ENCODE data around the gene SCPEP1. TPM values are rescaled to one million over a fixed set of nuclear protein-coding genes. Genes with fewer than 3 reads are reported as not detected.

Gene SCPEP1
- total RNA-seq, 1 experiment from 2014 or later = 51.4 TPM

DNA sequence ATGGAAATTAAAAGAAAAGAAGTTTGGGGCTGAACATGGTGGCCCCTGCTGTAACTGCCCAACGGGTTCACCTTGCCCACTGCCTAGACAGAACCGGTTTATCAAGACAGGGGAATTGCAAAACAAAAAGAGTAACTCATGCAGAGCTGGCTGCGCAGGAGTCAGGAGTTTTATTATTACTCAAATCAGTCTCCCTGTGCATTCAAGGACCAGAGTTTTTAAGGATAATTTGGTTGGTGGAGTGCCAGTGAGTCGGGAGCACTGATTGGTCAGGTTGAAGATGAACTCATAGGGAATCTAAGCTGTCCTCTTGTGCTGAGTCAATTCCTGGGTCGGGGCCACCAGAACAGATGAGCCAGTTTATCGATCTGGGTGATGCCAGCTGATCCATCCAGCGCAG lies 4.4 kb upstream of the SCPEP1 start:
- POLR2A ChIA-PET = interaction anchor here (0.7 kb wide), 1 partner anchor 574 kb away, joined by 3 read pairs; no protein-coding TSS in a partner anchor
- Mint-ChIP-seq H3K4me1 (ENCODE audit: insufficient read depth, unreplicated experiment) (peaks cover 6% of the 10 kb centered on the region), H3K27me3 (ENCODE audit: insufficient read depth, unreplicated experiment) (no peaks in the 10 kb centered on the region), H3K27ac (ENCODE audit: low read depth, unreplicated experiment) (no peak overlapping the region), H3K36me3 (ENCODE audit: insufficient read depth, unreplicated experiment) (no peaks in the 10 kb centered on the region), H3K9me3 (ENCODE audit: unreplicated experiment) (no peaks in the 10 kb centered on the region), H3K4me3 (ENCODE audit: unreplicated experiment) (no peak overlapping the region)
- BruUV-seq (replicated peaks) = no TSS peak
- TF ChIP-seq, protein P1, sequence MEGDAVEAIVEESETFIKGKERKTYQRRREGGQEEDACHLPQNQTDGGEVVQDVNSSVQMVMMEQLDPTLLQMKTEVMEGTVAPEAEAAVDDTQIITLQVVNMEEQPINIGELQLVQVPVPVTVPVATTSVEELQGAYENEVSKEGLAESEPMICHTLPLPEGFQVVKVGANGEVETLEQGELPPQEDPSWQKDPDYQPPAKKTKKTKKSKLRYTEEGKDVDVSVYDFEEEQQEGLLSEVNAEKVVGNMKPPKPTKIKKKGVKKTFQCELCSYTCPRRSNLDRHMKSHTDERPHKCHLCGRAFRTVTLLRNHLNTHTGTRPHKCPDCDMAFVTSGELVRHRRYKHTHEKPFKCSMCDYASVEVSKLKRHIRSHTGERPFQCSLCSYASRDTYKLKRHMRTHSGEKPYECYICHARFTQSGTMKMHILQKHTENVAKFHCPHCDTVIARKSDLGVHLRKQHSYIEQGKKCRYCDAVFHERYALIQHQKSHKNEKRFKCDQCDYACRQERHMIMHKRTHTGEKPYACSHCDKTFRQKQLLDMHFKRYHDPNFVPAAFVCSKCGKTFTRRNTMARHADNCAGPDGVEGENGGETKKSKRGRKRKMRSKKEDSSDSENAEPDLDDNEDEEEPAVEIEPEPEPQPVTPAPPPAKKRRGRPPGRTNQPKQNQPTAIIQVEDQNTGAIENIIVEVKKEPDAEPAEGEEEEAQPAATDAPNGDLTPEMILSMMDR (IDR thresholded peaks at IDR 0.05; ENCODE audit: unreplicated experiment) = no peak
- intact Hi-C loops (cut with micrococcal nuclease) = no loop called here
- DNase-seq (ENCODE audit: unreplicated experiment) = peak; percentile 34
- CTCF ChIA-PET = no interaction called here

- intact Hi-C loops (cut with micrococcal nuclease) = no loop called here
- H3K36me3 Mint-ChIP-seq (ENCODE audit: insufficient read depth, unreplicated experiment) = no peaks in the 10 kb centered on the region
- no peaks in the 10 kb centered on the region for H3K9me3 Mint-ChIP-seq (ENCODE audit: unreplicated experiment)
- no peak overlapping the region for H3K4me3 Mint-ChIP-seq (ENCODE audit: unreplicated experiment)
- no peak for DNase-seq (ENCODE audit: unreplicated experiment)
- no peak overlapping the region for H3K27ac Mint-ChIP-seq (ENCODE audit: low read depth, unreplicated experiment)
- no TSS peak for BruUV-seq (replicated peaks)
- TF ChIP-seq, protein P1 (IDR thresholded peaks at IDR 0.05; ENCODE audit: unreplicated experiment) = no peak
- ChIA-PET CTCF (no interaction called here), POLR2A (no interaction called here)
- peaks cover 9% of the 10 kb centered on the region for H3K4me1 Mint-ChIP-seq (ENCODE audit: insufficient read depth, unreplicated experiment)
- no peaks in the 10 kb centered on the region for H3K27me3 Mint-ChIP-seq (ENCODE audit: insufficient read depth, unreplicated experiment)
These were observed 3.9 kb upstream of the SCPEP1 start for GRCh38 chr17:56974055-56974454.

DNA sequence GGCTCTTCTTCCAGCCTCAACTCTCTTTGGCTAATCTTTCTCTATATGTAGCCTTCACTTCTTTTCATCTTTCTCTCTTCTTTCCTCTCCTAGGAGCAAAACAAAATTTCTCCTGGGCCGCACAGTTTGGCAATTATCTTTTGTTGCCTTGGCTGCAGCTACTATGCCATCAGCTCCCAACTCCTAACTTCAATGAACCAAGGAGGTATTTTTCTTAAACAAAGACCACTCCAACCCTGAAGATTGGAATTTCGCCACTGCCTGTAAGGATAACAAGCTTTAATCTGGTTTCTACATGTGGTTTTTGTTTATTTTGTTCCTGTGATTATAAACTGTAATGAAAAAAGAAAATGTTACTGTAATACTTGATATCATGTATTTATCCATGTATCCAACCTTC lies 2.3 kb upstream of the SCPEP1 start:
- no peaks in the 10 kb centered on the region for H3K9me3 Mint-ChIP-seq (ENCODE audit: unreplicated experiment)
- no peak overlapping the region for H3K27ac Mint-ChIP-seq (ENCODE audit: low read depth, unreplicated experiment)
- ChIA-PET CTCF (interaction anchor here (0.6 to 1.2 kb wide), 5 partner anchors 9 to 859 kb away, joined by 3 to 4 read pairs (median 3); no protein-coding TSS in a partner anchor), POLR2A (no interaction called here)
- intact Hi-C loops (cut with micrococcal nuclease) = no loop called here
- DNase-seq (ENCODE audit: unreplicated experiment) = no peak
- TF ChIP-seq, protein P1 (IDR thresholded peaks at IDR 0.05; ENCODE audit: unreplicated experiment) = no peak
- BruUV-seq (replicated peaks) = no TSS peak
- peaks cover 18% of the 10 kb centered on the region for H3K4me1 Mint-ChIP-seq (ENCODE audit: insufficient read depth, unreplicated experiment)
- H3K4me3 Mint-ChIP-seq (ENCODE audit: unreplicated experiment) = no peak overlapping the region
- H3K27me3 Mint-ChIP-seq (ENCODE audit: insufficient read depth, unreplicated experiment) = no peaks in the 10 kb centered on the region
- no peaks in the 10 kb centered on the region for H3K36me3 Mint-ChIP-seq (ENCODE audit: insufficient read depth, unreplicated experiment)

DNA sequence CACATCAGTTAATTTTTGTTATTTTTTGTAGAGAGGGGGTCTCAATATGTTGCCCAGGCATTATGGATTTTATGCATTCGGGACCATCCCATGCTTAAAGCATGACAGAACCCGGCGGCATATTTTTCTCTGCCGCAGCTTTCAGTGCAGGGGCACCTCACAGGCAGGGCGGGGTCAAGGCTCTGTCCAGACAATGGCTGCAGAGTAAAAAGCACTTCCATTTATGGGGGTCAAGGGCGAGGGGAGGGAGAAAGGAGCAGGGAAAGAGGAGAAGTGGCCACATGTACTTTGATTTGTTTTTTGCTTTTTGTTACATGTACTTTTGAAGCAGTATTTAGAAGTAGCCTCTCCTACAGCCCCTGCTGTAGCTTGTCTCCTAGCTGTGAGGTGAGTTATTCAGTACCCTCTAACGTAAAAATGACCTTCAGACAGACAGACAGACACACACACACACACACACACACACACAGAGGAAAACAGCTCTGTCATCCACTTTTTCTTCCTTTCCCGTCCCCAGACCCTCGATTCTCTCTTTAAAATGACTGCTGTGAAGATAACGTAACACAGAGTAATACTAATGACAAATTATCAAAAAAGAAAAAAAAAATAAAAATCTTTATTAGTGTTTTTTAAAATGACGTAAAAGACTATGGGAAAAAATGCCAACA lies 856 bp upstream of the SCPEP1 start:
- H3K27ac Mint-ChIP-seq (ENCODE audit: low read depth, unreplicated experiment) = no peak overlapping the region
- ChIA-PET POLR2A (interaction anchor here (0.6 to 6.2 kb wide), 13 partner anchors 9 to 137 kb away, joined by 3 to 77 read pairs (median 9); partner anchors contain the start of genes AKAP1 and COIL), CTCF (interaction anchor here (0.5 to 1.1 kb wide), 3 partner anchors 11 to 34 kb away, joined by 3 to 4 read pairs (median 4); partner anchors contain the start of gene COIL)
- no peaks in the 10 kb centered on the region for H3K27me3 Mint-ChIP-seq (ENCODE audit: insufficient read depth, unreplicated experiment)
- DNase-seq (ENCODE audit: unreplicated experiment) = no peak
- no TSS peak for BruUV-seq (replicated peaks)
- H3K4me1 Mint-ChIP-seq (ENCODE audit: insufficient read depth, unreplicated experiment) = peaks cover 23% of the 10 kb centered on the region
- peaks cover 4% of the 10 kb centered on the region for H3K36me3 Mint-ChIP-seq (ENCODE audit: insufficient read depth, unreplicated experiment)
- TF ChIP-seq, protein P1 (IDR thresholded peaks at IDR 0.05; ENCODE audit: unreplicated experiment) = no peak
- intact Hi-C loops (cut with micrococcal nuclease) = no loop called here
- H3K9me3 Mint-ChIP-seq (ENCODE audit: unreplicated experiment) = no peaks in the 10 kb centered on the region
- H3K4me3 Mint-ChIP-seq (ENCODE audit: unreplicated experiment) = peak overlapping the region; percentile 73
